Epithelial cell of esophagus (primary cell): ENCODE results near the gene RTF1.

ENCODE experiments used
- DNase-seq: peaks from one replicate; pipeline ENCODE4 v3.0.0; 2010; ENCODE audit warnings: low read depth
- H3K4me3 ChIP-seq: 2 replicates; pipeline ENCODE4 v1.5.1; 2011; ENCODE audit warnings: mild to moderate bottlenecking, low read length, control low read depth
- TF ChIP-seq, protein P1 (sequence below): IDR thresholded peaks from 2 replicates; pipeline ENCODE4 v1.5.1; 2011; ENCODE audit warnings: low read depth, mild to moderate bottlenecking, low read length, control low read depth, inconsistent platforms; ENCODE audit not compliant: insufficient read depth; ENCODE audit errors: missing control alignments

Gene RTF1

GRCh38 chr15:41487381-41487780, 70.5 kb downstream of the RTF1 start:
- DNase-seq, result no peak
- no peak overlapping the region for H3K4me3 ChIP-seq
- TF ChIP-seq, protein P1, sequence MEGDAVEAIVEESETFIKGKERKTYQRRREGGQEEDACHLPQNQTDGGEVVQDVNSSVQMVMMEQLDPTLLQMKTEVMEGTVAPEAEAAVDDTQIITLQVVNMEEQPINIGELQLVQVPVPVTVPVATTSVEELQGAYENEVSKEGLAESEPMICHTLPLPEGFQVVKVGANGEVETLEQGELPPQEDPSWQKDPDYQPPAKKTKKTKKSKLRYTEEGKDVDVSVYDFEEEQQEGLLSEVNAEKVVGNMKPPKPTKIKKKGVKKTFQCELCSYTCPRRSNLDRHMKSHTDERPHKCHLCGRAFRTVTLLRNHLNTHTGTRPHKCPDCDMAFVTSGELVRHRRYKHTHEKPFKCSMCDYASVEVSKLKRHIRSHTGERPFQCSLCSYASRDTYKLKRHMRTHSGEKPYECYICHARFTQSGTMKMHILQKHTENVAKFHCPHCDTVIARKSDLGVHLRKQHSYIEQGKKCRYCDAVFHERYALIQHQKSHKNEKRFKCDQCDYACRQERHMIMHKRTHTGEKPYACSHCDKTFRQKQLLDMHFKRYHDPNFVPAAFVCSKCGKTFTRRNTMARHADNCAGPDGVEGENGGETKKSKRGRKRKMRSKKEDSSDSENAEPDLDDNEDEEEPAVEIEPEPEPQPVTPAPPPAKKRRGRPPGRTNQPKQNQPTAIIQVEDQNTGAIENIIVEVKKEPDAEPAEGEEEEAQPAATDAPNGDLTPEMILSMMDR, result no peak

- no peak overlapping the region for H3K4me3 ChIP-seq
- TF ChIP-seq, protein P1, result no peak
- no peak for DNase-seq
Measured at GRCh38 chr15:41487802-41488201, 70.9 kb downstream of the RTF1 start.

DNA sequence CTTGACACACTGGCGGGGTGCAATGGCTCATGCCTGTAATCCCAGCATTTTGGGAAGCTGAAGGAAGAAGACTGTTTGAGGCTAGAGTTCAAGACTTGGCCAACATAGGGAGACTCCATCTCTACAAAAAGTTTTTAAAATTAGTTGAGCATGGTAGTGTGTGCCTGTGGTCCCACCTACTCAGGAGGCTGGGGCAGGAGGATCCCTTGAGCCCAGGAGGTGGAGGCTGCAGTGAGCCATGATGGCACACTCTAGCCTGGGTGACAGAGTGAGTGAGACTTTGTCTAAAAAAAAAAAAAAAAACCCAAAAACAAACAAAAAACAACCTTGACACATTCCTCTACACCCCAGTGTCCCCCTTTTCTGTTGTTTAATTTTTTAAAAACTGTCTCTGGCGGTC, 72.7 kb downstream of the RTF1 start:
- TF ChIP-seq, protein P1, result no peak
- DNase-seq, result no peak

DNA sequence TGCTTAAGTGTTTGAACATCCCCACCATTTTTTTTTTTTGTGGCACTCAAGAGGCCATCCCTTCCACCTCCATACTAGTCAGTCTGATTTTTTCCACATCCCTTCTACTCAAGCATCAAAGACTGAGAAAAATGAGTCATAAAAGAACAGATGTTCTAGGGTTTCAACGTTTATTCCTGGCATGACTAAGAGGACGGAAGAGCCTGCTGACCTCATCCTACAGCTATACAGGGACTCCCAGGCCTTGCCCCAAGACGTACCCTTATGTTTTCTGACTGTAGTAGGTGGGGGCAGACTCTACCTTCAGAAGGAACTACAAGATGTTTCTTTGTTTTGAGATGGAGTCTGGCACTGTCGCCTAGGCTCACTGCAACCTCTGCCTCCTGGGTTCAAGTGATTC, 73.5 kb downstream of the RTF1 start:
- H3K4me3 ChIP-seq, result no peak overlapping the region
- TF ChIP-seq, protein P1, result no peak
- DNase-seq, result peak; percentile 95

More for the DNA sequence above, 72.7 kb downstream of the RTF1 start:
- no peak overlapping the region for H3K4me3 ChIP-seq

- no peak for DNase-seq
- TF ChIP-seq, protein P1, result no peak
Measured at GRCh38 chr15:41491889-41492288, 75.0 kb downstream of the RTF1 start.

DNA sequence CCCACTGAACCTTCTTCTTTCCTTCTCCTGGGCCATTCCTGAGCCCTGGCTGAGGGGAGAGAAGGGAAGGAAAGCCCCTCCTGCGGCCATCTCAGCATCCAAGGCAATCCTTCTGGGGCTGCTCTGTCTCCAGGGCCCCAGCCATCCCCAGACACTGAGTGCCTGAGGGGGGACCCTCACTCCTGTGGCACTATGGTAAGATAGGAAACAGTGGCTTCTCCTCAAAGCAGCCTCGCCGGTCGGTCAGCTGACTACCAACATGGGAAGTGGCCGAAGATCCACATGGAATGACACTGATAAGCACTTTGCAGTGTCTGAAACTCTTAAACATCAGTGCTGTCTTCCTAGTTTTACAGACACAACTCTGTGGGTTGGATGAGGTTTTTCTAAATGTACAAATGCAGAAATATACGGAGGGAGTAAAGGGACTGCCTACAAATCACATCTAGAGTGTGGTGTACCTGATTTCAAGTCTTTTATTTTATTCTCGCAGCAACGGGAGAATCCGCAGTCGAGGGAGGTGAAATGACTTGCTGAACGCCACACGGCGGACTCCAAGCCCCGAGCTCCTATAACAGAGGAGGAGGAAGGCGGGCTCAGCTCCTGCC, 75.8 kb downstream of the RTF1 start:
- TF ChIP-seq, protein P1, result no peak
- H3K4me3 ChIP-seq, result peak overlapping the region; percentile 50
- DNase-seq, result no peak

More at GRCh38 chr15:41491889-41492288, 75.0 kb downstream of the RTF1 start:
- no peak overlapping the region for H3K4me3 ChIP-seq

- H3K4me3 ChIP-seq, result peak within 1 kb of the TSS; percentile 50
- peak; percentile 58 for DNase-seq
- TF ChIP-seq, protein P1, result no peak
Measured at GRCh38 chr15:41493205-41493901, 76.5 kb downstream of the RTF1 start, which contains the start of gene ITPKA. ITPKA (plus strand) TSS chr15:41493874; CDS start chr15:41493928, 54 bp downstream.
